Activated effector memory CD4-positive, alpha-beta T cell treated with Interleukin-2 at 50 U/mL for 16 hours (primary cell): ENCODE measurements around the gene GSE1.

Source experiments
- DNase-seq: peaks from one replicate; pipeline ENCODE4 v3.0.0-alpha.2; 2020

Gene GSE1

GRCh38 chr16:85650844-85651628, 37.9 kb downstream of the GSE1 start:
- no peak for DNase-seq

- DNase-seq, result no peak
These were observed 38.7 kb downstream of the GSE1 start for GRCh38 chr16:85651629-85652430.

- no peak for DNase-seq
These were observed 39.5 kb downstream of the GSE1 start for GRCh38 chr16:85652431-85653221.

GRCh38 chr16:85653290-85653891, 40.3 kb downstream of the GSE1 start:
- no peak for DNase-seq

GRCh38 chr16:85654251-85655095, 41.4 kb downstream of the GSE1 start:
- DNase-seq, result no peak

- no peak for DNase-seq
These were observed 42.4 kb downstream of the GSE1 start for GRCh38 chr16:85655216-85656129.

GRCh38 chr16:85656351-85657266, 43.5 kb downstream of the GSE1 start:
- no peak for DNase-seq

GRCh38 chr16:85657267-85657650, 44.1 kb downstream of the GSE1 start:
- no peak for DNase-seq

GRCh38 chr16:85657996-85658395, 44.9 kb downstream of the GSE1 start:
- DNase-seq, result no peak

GRCh38 chr16:85658504-85659326, 45.6 kb downstream of the GSE1 start:
- DNase-seq, result no peak

- DNase-seq, result no peak
These were observed 46.2 kb downstream of the GSE1 start for GRCh38 chr16:85659336-85659735.

- DNase-seq, result peak; percentile 44
These were observed 46.8 kb downstream of the GSE1 start for GRCh38 chr16:85659805-85660511.

- DNase-seq, result no peak
These were observed 48.0 kb downstream of the GSE1 start for GRCh38 chr16:85660843-85661739.

- no peak for DNase-seq
These were observed 48.8 kb downstream of the GSE1 start for GRCh38 chr16:85661740-85662481.

- DNase-seq, result no peak
These were observed 49.3 kb downstream of the GSE1 start for GRCh38 chr16:85662482-85662812.
